ENCODE data around the gene RNF222. TPM values are rescaled to one million over a fixed set of nuclear protein-coding genes. Genes with fewer than 3 reads are reported as not detected.
"Not testable (repeated sequence)": the region's sequence is repeated elsewhere in the genome, so short reads cannot be mapped to it uniquely, and the experiment has no call there.

The RNF222 gene
- total and polyA plus RNA-seq, 2 experiments from 2014 or later, result not detected

DNA sequence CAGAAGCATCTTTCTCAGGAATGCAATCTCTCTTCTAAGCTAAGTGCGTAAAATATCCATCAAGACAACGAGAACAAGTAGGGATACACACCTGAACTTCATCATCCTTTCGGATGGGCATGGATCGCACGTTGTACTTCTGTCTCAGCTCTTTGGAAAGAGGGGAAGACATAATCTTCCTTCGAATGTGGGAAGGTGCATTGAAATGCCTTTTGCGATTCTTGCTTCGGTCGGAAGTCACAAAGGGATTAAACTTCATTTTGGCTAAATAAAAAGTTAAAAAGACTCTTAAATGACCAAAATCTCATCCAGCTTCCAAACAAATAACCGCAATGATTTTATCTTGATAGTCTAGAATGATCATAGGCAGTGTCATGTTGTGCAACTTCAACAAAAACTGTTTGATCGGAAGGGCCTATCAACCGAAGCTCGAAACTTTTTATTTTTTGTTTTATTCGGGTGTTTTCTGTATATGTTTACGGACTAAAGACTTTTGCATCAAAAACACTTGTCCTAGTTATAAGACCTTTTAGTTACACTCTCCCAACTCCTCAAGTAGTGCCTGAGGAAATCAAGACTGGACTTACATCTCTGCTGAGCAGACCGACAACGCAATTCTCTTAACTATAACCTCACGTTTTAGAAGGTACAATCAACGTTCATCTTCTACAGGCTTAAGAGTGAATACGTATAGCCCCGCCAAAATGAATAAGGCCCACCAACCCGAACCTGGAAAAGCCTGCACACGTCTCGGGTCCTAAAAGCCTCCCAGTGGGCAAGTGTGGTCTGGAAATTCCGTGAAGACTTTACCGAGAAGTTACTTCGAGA lies 15.4 kb downstream of the RNF222 start:
- Histone ChIP-seq H3K9me2 (ENCODE audit: insufficient read depth) (no peaks in the 10 kb centered on the region), H4K20me1 (ENCODE audit: insufficient read depth) (peaks cover 8% of the 10 kb centered on the region; the same call in 1 of the 2 replicates), H3K79me2 (ENCODE audit: insufficient read depth) (peaks cover 46% of the 10 kb centered on the region), H3K27me3 (replicated peaks; ENCODE audit: insufficient read depth) (no peaks in the 10 kb centered on the region), H2AFZ (peak overlapping the region; percentile 88), H3K36me3 (ENCODE audit: low read depth) (peaks cover 48% of the 10 kb centered on the region), H3K9me3 (ENCODE audit: low read depth) (no peaks in the 10 kb centered on the region), H3K9ac (peak overlapping the region; percentile 96), H3K27ac (peak overlapping the region; percentile 75), H3F3A (ENCODE audit: insufficient read depth) (peaks cover 65% of the 10 kb centered on the region), H3K4me1 (ENCODE audit: insufficient read depth) (peaks cover 41% of the 10 kb centered on the region), H3K4me2 (ENCODE audit: unreplicated experiment) (peak overlapping the region; percentile 97), H3K4me3 (peak overlapping the region; percentile 95)
- in situ Hi-C loops (cut with MboI), result no loop called here
- 16 to 17% methylated on average over 27 of the region's 27 CpGs for WGBS, 2 experiments (ENCODE audit: low coverage in 1 of 2, low lambda C conversion rate in 2 of 2, missing lambda C conversion rate in 2 of 2)
- peak; percentile 42 for DNase-seq
- no peak for TF ChIP-seq EZH2phosphoT487 (IDR thresholded peaks at IDR 0.05; ENCODE audit: insufficient read depth, low read depth)
- no peak for TF ChIP-seq EZH2 (IDR thresholded peaks at IDR 0.05; ENCODE audit: insufficient read depth, poor library complexity, severe bottlenecking)

DNA sequence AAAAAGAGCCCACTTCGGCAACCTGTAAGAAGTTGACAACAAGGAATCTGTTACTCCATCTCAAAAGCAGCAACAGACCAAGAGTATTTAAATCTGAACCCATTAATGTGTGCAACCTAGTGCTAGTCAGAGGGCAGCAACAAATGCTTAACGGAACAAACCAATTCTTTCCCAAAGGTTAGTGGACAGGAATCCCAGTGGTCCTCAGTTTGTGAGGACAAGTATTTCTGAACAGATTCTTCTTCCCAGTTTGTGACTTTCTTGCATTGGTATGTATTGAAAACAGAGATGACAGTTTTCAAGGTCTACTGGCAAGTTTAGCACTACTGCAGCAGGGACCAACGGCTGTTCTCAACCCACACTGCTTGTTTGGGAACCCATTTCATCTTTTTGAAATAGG lies 17.6 kb downstream of the RNF222 start:
- peaks cover 52% of the 10 kb centered on the region for H3K36me3 ChIP-seq (ENCODE audit: low read depth)
- no peaks in the 10 kb centered on the region for H3K27me3 ChIP-seq (replicated peaks; ENCODE audit: insufficient read depth)
- WGBS, 2 experiments (ENCODE audit: low coverage in 1 of 2, low lambda C conversion rate in 2 of 2, missing lambda C conversion rate in 2 of 2), result 62% methylated on average over 3 of the region's 3 CpGs
- peak overlapping the region; percentile 95 for H3K4me3 ChIP-seq
- no peaks in the 10 kb centered on the region for H3K9me2 ChIP-seq (ENCODE audit: insufficient read depth)
- H2AFZ ChIP-seq, result no peak overlapping the region
- peaks cover 49% of the 10 kb centered on the region for H3K79me2 ChIP-seq (ENCODE audit: insufficient read depth)
- H3K9me3 ChIP-seq (ENCODE audit: low read depth), result no peaks in the 10 kb centered on the region
- DNase-seq, result no peak
- peaks cover 42% of the 10 kb centered on the region for H3K4me1 ChIP-seq (ENCODE audit: insufficient read depth)
- 0 out of 2 replicates have a peak overlapping the region, but pooled peaks have one; percentile 75 for H3K27ac ChIP-seq
- in situ Hi-C loops (cut with MboI), result no loop called here
- H3K9ac ChIP-seq, result peak overlapping the region; percentile 96; the same call in 1 of the 2 replicates
- H4K20me1 ChIP-seq (ENCODE audit: insufficient read depth), result peaks cover 8% of the 10 kb centered on the region; the same call in 1 of the 2 replicates
- TF ChIP-seq EZH2 (IDR thresholded peaks at IDR 0.05; ENCODE audit: insufficient read depth, poor library complexity, severe bottlenecking) (no peak), EZH2phosphoT487 (IDR thresholded peaks at IDR 0.05; ENCODE audit: insufficient read depth, low read depth) (no peak)
- H3F3A ChIP-seq (ENCODE audit: insufficient read depth), result peaks cover 71% of the 10 kb centered on the region
- peak overlapping the region; percentile 97 for H3K4me2 ChIP-seq (ENCODE audit: unreplicated experiment)

DNA sequence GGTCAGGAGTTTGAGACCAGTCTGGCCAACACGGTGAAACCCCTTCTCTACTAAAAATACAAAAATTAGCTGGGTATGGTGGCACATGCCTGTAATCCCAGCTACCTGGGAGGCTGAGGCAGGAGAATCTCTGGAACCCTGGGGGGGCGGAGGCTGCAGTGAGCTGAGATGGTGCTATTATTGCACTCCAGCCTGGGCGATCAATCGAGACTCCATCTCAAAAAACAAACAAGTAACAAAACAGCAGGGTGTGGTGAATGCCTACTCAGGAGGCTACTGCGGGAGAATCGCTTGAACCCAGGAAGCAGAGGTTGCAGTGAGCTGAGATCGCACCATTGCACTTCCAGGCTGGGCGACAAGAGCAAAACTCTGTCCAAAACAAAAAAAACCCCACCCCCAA lies 19.5 kb downstream of the RNF222 start:
- Histone ChIP-seq H3K4me1 (ENCODE audit: insufficient read depth) (peaks cover 33% of the 10 kb centered on the region), H3K79me2 (ENCODE audit: insufficient read depth) (peaks cover 51% of the 10 kb centered on the region), H3F3A (ENCODE audit: insufficient read depth) (peaks cover 62% of the 10 kb centered on the region), H3K36me3 (ENCODE audit: low read depth) (peaks cover 52% of the 10 kb centered on the region), H3K27ac (0 out of 2 replicates have a peak overlapping the region, but pooled peaks have one; percentile 14)
- DNase-seq; H3K9me3 ChIP-seq (ENCODE audit: low read depth); H3K9me2 ChIP-seq (ENCODE audit: insufficient read depth); H3K4me2 ChIP-seq (ENCODE audit: unreplicated experiment); H3K9ac ChIP-seq; H4K20me1 ChIP-seq (ENCODE audit: insufficient read depth); H2AFZ ChIP-seq; H3K27me3 ChIP-seq (replicated peaks; ENCODE audit: insufficient read depth); H3K4me3 ChIP-seq; in situ Hi-C loops (cut with MboI): not testable (repeated sequence)
- 56 to 63% methylated on average over 8 of the region's 8 CpGs for WGBS, 2 experiments (ENCODE audit: low coverage in 1 of 2, low lambda C conversion rate in 2 of 2, missing lambda C conversion rate in 2 of 2)

DNA sequence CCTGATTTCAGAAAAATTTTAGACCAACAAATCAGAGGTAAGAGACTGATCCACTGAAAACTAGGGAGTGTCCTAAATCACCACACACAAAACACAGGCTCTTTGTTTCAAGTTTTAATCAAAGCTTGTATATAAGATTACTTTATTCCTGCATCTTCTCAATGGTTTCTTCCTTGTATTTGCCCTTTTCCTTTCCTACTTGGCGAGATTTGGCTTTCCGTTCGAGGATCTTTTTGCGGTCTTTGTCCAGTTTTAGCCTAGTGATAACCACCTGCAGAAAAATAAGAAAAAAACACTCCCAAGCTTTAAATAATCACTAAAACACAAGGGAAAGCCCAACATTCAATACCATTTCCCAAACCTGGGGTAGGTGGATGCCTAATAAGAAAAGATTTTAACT lies 20.2 kb downstream of the RNF222 start:
- H3K9ac ChIP-seq, result no peak overlapping the region
- 83 to 91% methylated on average over 4 of the region's 4 CpGs for WGBS, 2 experiments (ENCODE audit: low coverage in 1 of 2, low lambda C conversion rate in 2 of 2, missing lambda C conversion rate in 2 of 2)
- peaks cover 45% of the 10 kb centered on the region for H3K79me2 ChIP-seq (ENCODE audit: insufficient read depth)
- peaks cover 33% of the 10 kb centered on the region for H3K4me1 ChIP-seq (ENCODE audit: insufficient read depth)
- H3K27ac ChIP-seq, result peak overlapping the region; percentile 70
- TF ChIP-seq EZH2phosphoT487 (IDR thresholded peaks at IDR 0.05; ENCODE audit: insufficient read depth, low read depth) (no peak), EZH2 (IDR thresholded peaks at IDR 0.05; ENCODE audit: insufficient read depth, poor library complexity, severe bottlenecking) (no peak)
- peaks cover 8% of the 10 kb centered on the region; the same call in 1 of the 2 replicates for H4K20me1 ChIP-seq (ENCODE audit: insufficient read depth)
- peaks cover 57% of the 10 kb centered on the region for H3F3A ChIP-seq (ENCODE audit: insufficient read depth)
- DNase-seq, result no peak
- H3K4me2 ChIP-seq (ENCODE audit: unreplicated experiment), result no peak overlapping the region
- no peak overlapping the region for H3K4me3 ChIP-seq
- H3K9me3 ChIP-seq (ENCODE audit: low read depth), result no peaks in the 10 kb centered on the region
- no peak overlapping the region for H2AFZ ChIP-seq
- peaks cover 52% of the 10 kb centered on the region for H3K36me3 ChIP-seq (ENCODE audit: low read depth)
- H3K9me2 ChIP-seq (ENCODE audit: insufficient read depth), result no peaks in the 10 kb centered on the region
- H3K27me3 ChIP-seq (replicated peaks; ENCODE audit: insufficient read depth), result no peaks in the 10 kb centered on the region
- in situ Hi-C loops (cut with MboI), result no loop called here
